Pancreas (tissue), 10 donors: Measurements from ENCODE around the gene PPP1R3C. TPM values are rescaled to one million over a fixed set of nuclear protein-coding genes. Genes with fewer than 3 reads are reported as not detected.

Source experiments
- ATAC-seq, 4 donors: fragments of 200-7000 bp; cut with Tn5 transposase; one replicate each; pipeline versions ENCODE4 v1.8.0 to v1.9.1; 2020; ENCODE audit warnings: mild to moderate bottlenecking in 4 of 4, moderate library complexity in 4 of 4
- DNase-seq, 6 donors: peaks; one replicate each; pipeline ENCODE4 v3.0.0-alpha.2; 2020
- FAIRE-seq: peaks from 2 replicates; lab custom pipeline; 2012; peaks lifted over from hg19 to GRCh38; lab: Jason Lieb, UNC
- H3K27ac ChIP-seq, 4 donors: fragments of 200-600 bp; sonication (generic); 1 replicate in 3 of 4; 2 replicates in 1 of 4; pipeline versions ENCODE4 v1.5.0 to v1.8.0; 2020
- H3K27me3 ChIP-seq, 4 donors: fragments of 200-600 bp; one replicate each; pipeline ENCODE4 v1.8.0; 2021
- H3K36me3 ChIP-seq, 3 donors: fragments of 200-600 bp; sonication (generic) in 1 of 3; one replicate each; pipeline versions ENCODE4 v1.5.0 to v1.8.0; 2020 to 2021
- H3K4me1 ChIP-seq, 3 donors: fragments of 200-600 bp; one replicate each; pipeline ENCODE4 v1.8.0; 2021
- H3K4me3 ChIP-seq, 4 donors: fragments of 200-600 bp; sonication (generic) in 2 of 4; one replicate each; pipeline versions ENCODE4 v1.5.0 to v1.8.0; 2020 to 2021
- H3K9me3 ChIP-seq, 4 donors: fragments of 200-600 bp; one replicate each; pipeline ENCODE4 v1.8.0; 2021
- CTCF ChIP-seq, 4 donors: fragments of 200-600 bp; sonication (generic) in 3 of 4; IDR thresholded peaks; one replicate each; pipeline versions ENCODE4 v1.5.0 to v1.8.0; 2021; ENCODE audit warnings: antibody characterized with exemption in 4 of 4
- WGBS, 2 donors: extraction: QIAGEN DNeasy Blood & Tissue Kit; methylation state at CpG; one replicate each; pipeline ENCODE4 v1.1.7; 2013; 5-methylcytosine and 5-hydroxymethylcytosine counted together
- intact Hi-C, 3 donors: fragments of 100-400 bp; cut with DNase I; formaldehyde crosslinking; loops; one replicate each; pipeline versions ENCODE4 v1.11.1 to v1.14.2; 2022
- polyA plus RNA-seq, 2 donors: library from polyadenylated mRNA; stranded (reverse); fragments of 200-250 nt; gene quantifications; one replicate each; pipeline ENCODE4 v1.2.3, GENCODE V29; 2013
- total RNA-seq, 6 donors: library from RNA; stranded (reverse); fragmentation: NEBNext Ultra II Directional in 4 of 6; extraction: Animal tissue kit (Norgen Biotek cat#: 25700) in 4 of 6; gene quantifications; one replicate each; pipeline versions ENCODE4 v1.2.1 to v1.2.4, GENCODE V29; 2021 to 2023
- donor health status: healthy with polysubstance abuse.
- donor health status: DM: no; HTN: no; CAD: no; lungs with moderate emphysema.
- donor health status: DM: no; HTN: no; CAD: no.
- donor health status: control.
- donor health status: control.
- donor health status: Bipolar disorder and iron deficiency.
- donor health status: DM: yes; HTN: yes; CAD: no.
- donor health status: DM: no; HTN: no; CAD: no.
- donor health status: DM: no; HTN: no; CAD: no.
- donor health status: DM: yes; HTN: yes; CAD: no.

PPP1R3C gene
- total RNA-seq (10 to 100 TPM in 5 of 6 donors, 1 to 10 TPM in 1; 7.1 to 27.5 (median 17.3) TPM), polyA plus RNA-seq (1 to 10 TPM; 3.8 to 5.8 TPM)

DNA sequence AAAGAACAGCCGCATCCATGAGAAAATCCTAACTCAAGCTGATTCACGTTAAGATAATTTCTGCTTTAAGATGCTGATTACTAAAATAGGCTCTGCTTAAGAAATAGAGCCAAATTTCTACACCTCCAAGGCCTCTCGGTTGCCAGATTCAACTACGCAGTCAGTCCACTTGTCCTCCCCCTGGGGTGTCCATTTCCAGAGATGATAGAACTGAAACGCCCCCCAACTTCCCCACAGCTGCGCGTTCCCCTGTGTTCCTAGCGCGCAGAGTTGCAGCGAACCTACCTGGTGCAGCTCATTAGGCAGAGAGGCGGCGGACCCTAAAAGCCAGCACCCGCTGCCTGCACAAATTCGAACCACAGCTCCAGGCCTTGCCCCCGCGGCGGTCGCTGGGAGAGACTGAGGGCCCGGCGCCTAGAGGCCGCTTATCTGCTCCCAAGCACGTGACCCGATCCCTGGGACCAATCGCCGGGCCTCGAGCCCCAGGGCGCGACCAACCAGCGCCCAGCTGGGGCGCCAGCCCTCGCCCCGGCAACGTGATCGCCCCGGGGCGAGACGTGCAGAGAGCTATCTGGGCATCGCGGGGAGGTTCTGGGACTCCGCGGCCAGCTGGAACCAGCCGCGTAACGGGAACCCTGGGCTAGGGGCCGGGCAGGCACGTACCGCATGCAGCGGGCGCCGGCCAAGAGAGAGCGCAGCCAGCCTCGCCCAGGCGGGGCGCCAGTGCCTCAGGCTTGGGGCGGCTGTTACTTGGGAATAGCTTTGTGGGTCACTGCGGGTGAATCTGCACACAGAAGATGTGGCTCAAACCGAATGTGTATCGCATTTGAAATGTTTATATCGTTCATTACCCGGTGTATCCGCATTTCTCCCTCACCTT lies at the start of gene PPP1R3C:
PPP1R3C (minus strand) TSS at position 401 of the 880 bp plus-strand sequence; CDS start at position 299, 102 bp downstream.
- DNase-seq (peak; percentile 92 to 96 (median 94)), ATAC-seq (peak; percentile 88 to 95 (median 94)), FAIRE-seq (no peak)
- intact Hi-C loops: loop anchor here in 2 of 3 donors (2.0 to 10.0 kb wide), 3 partner anchors 41 to 138 kb away; no protein-coding TSS in a partner anchor
- H3K9me3 ChIP-seq: no peaks in the 10 kb centered on the region
- no peaks in the 10 kb centered on the region for H3K27me3 ChIP-seq
- H3K36me3 ChIP-seq: peaks cover 0 to 7% (median 0%) of the 10 kb centered on the region in 3 donors
- WGBS, 2 donors: 0 to 1% methylated on average over 60 to 61 of the region's 61 CpGs
- peak within 1 kb of the TSS; percentile 40 to 73 (median 69) for H3K4me3 ChIP-seq
- H3K4me1 ChIP-seq: peaks cover 0 to 25% (median 16%) of the 10 kb centered on the region in 3 donors
- H3K27ac ChIP-seq: peak within 1 kb of the TSS; percentile 60 to 90 (median 78)
- TF ChIP-seq CTCF (IDR thresholded peaks at IDR 0.05): peak in 1 of 4 donors; percentile 18

GRCh38 chr10:91681361-91682276 lies 48.7 kb upstream of the PPP1R3C start:
- intact Hi-C loops: no loop called here
- no peaks in the 10 kb centered on the region for H3K9me3 ChIP-seq
- FAIRE-seq (no peak), ATAC-seq (peak in 1 of 4 donors; percentile 17), DNase-seq (peak in 2 of 6 donors; percentile 31 to 47)
- H3K27me3 ChIP-seq: no peaks in the 10 kb centered on the region
- no peak overlapping the region for H3K27ac ChIP-seq
- no peaks in the 10 kb centered on the region for H3K36me3 ChIP-seq
- no peak for TF ChIP-seq CTCF (IDR thresholded peaks at IDR 0.05)
- no peak overlapping the region for H3K4me3 ChIP-seq
- 58 to 61% methylated on average over 12 of the region's 12 CpGs for WGBS, 2 donors
- no peaks in the 10 kb centered on the region for H3K4me1 ChIP-seq

DNA sequence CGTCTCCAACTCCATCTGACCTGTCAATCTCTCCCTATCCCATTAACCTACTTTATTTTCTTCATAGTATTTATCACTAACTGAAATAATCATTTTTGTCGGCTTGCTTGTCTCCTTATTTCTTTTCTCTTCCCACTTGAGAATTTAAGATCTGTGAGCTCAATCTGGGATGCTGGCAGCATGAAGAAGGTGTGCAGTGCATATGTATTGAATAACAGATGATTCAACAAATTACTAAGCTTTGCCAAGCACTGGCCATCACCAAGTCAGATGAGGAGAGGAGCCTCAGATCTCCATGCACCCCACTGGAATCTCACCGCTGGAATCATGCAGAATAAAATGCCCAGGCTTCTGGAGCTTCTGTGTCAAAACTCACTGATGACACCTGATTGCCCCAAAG lies 47.6 kb upstream of the PPP1R3C start:
- FAIRE-seq: no peak
- no peak for TF ChIP-seq CTCF (IDR thresholded peaks at IDR 0.05)
- no peaks in the 10 kb centered on the region for H3K36me3 ChIP-seq
- no peaks in the 10 kb centered on the region for H3K27me3 ChIP-seq
- H3K9me3 ChIP-seq: no peaks in the 10 kb centered on the region
- H3K27ac ChIP-seq: no peak overlapping the region
- no peak for DNase-seq
- 83 to 90% methylated on average over 3 of the region's 3 CpGs for WGBS, 2 donors
- intact Hi-C loops: no loop called here
- no peaks in the 10 kb centered on the region for H3K4me1 ChIP-seq
- no peak for ATAC-seq
- no peak overlapping the region for H3K4me3 ChIP-seq

- ATAC-seq: peak in 1 of 4 donors; percentile 59
- intact Hi-C loops: no loop called here
- no peak for TF ChIP-seq CTCF (IDR thresholded peaks at IDR 0.05)
- Histone ChIP-seq H3K27me3 (no peaks in the 10 kb centered on the region), H3K27ac (no peak overlapping the region), H3K9me3 (no peaks in the 10 kb centered on the region), H3K4me3 (no peak overlapping the region), H3K4me1 (no peaks in the 10 kb centered on the region), H3K36me3 (no peaks in the 10 kb centered on the region)
- no peak for DNase-seq
- FAIRE-seq: no peak
- 51 to 56% methylated on average over 3 of the region's 3 CpGs for WGBS, 2 donors
These were observed 46.4 kb upstream of the PPP1R3C start for GRCh38 chr10:91679296-91679695.
